ENCODE measurements around the gene MAPK10.

MAPK10 gene

DNA sequence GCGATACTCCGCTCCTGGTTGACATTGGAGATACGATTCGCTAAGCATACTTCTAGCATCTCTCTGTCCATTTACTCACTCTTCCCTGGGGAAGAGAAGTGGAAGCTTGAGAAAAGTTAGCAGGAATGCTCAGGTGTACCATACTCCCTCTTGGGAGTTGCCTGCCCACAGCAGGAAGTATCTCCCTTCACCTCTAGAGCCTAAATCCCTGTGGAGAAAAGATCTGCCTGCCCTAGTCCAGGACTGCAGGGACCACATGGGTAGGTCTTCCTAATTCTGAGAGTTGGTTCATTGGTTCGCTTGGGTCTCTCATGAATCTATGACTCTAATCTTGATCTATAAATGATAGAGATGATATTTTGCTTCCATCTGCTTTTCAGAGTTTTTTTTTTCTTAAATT lies 26.3 kb upstream of the MAPK10 start:
- TF ChIP-seq POU2F2 (IDR thresholded peaks at IDR 0.05; ENCODE audit: low read depth, low read length) (no peak), PAX5 (IDR thresholded peaks at IDR 0.05; ENCODE audit: insufficient read depth, low read length, severe bottlenecking) (no peak), POLR2A (IDR thresholded peaks at IDR 0.05; ENCODE audit: low read depth, low read length) (no peak), TAF1 (IDR thresholded peaks at IDR 0.05; ENCODE audit: low read depth, low read length) (no peak), POLR2AphosphoS5 (IDR thresholded peaks at IDR 0.05; ENCODE audit: low read depth, low read length) (no peak), SPI1 (IDR thresholded peaks at IDR 0.05; ENCODE audit: low read depth, low read length) (no peak)
- FAIRE-seq (no peak), DNase-seq (ENCODE audit: insufficient read length, low spot score) (no peak)

DNA sequence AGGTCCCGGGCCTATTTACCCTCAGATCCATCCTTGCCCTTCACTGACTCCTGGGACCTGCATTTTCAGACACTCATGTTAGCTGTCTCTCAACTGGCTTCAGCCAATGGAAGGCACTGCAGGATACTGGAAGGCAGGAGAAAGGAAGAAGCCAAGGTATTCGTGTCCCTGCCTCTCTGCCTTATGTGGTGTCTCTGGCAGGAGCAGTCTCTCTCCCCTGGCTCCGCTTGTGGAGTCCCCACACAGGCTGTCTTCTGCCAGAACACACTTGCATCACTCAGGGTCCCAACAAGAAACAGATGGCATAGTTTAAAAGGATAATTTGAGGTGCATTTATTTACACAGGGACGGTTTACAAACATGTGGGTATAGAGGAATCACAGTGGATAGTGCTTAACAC lies 21.6 kb upstream of the MAPK10 start:
- TF ChIP-seq TAF1 (IDR thresholded peaks at IDR 0.05; ENCODE audit: low read depth, low read length): no peak
- TF ChIP-seq POLR2AphosphoS5 (IDR thresholded peaks at IDR 0.05; ENCODE audit: low read depth, low read length): no peak
- TF ChIP-seq POU2F2 (IDR thresholded peaks at IDR 0.05; ENCODE audit: low read depth, low read length): no peak
- no peak for TF ChIP-seq PAX5 (IDR thresholded peaks at IDR 0.05; ENCODE audit: insufficient read depth, low read length, severe bottlenecking)
- no peak for TF ChIP-seq SPI1 (IDR thresholded peaks at IDR 0.05; ENCODE audit: low read depth, low read length)
- no peak for TF ChIP-seq POLR2A (IDR thresholded peaks at IDR 0.05; ENCODE audit: low read depth, low read length)
- no peak for DNase-seq (ENCODE audit: insufficient read length, low spot score)
- FAIRE-seq: no peak

DNA sequence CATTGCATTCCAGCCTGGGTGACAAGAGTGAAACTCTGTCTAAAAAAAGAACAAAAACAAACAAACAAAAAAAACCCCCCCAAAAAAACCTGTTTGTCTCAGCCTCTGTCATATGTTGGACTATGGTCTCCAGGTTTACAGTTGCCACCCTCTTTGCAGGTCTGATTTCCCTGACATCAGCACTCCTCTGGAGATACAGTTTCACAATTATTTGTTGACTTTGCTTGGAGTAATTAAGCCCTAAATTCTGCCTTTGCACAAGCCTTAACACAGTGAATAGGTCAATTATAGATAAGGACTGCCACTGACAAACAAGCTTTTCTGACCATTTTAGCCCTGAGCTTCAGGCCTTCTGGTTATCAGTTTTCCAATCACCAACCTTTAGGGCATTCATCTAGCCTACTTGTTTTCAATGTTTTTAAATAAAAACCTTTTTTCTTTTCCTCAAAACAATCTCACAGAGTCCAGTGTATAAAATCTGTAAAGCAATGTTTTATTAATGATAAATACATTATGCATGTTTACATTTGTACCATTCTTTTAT lies 20.4 kb upstream of the MAPK10 start:
- FAIRE-seq (no peak), DNase-seq (ENCODE audit: insufficient read length, low spot score) (no peak)
- TF ChIP-seq POLR2AphosphoS5 (IDR thresholded peaks at IDR 0.05; ENCODE audit: low read depth, low read length): no peak
- no peak for TF ChIP-seq PAX5 (IDR thresholded peaks at IDR 0.05; ENCODE audit: insufficient read depth, low read length, severe bottlenecking)
- no peak for TF ChIP-seq TAF1 (IDR thresholded peaks at IDR 0.05; ENCODE audit: low read depth, low read length)
- TF ChIP-seq POLR2A (IDR thresholded peaks at IDR 0.05; ENCODE audit: low read depth, low read length): no peak
- TF ChIP-seq POU2F2 (IDR thresholded peaks at IDR 0.05; ENCODE audit: low read depth, low read length): no peak
- TF ChIP-seq SPI1 (IDR thresholded peaks at IDR 0.05; ENCODE audit: low read depth, low read length): no peak

DNA sequence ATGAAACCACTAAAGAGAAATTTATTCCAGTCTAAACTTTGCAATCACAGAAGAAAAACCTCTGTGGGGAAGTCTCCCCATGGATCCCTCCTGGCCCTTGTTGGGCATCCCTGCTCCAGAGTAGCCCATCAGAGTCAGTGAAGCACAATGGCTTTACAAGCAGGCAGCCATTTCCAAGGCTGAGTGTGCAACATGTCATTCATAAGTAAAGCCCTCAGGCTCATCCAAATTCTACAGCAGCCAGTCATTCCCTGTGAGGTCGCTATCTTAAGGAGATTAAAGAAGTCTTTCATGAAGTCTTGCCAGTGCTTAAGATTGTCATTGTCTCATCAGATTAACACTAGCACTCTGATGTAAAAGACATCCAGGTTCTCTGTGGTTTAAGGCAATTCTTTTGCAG lies 17.0 kb upstream of the MAPK10 start:
- TF ChIP-seq PAX5 (IDR thresholded peaks at IDR 0.05; ENCODE audit: insufficient read depth, low read length, severe bottlenecking) (no peak), TAF1 (IDR thresholded peaks at IDR 0.05; ENCODE audit: low read depth, low read length) (no peak), POU2F2 (IDR thresholded peaks at IDR 0.05; ENCODE audit: low read depth, low read length) (no peak), POLR2A (IDR thresholded peaks at IDR 0.05; ENCODE audit: low read depth, low read length) (no peak), POLR2AphosphoS5 (IDR thresholded peaks at IDR 0.05; ENCODE audit: low read depth, low read length) (no peak), SPI1 (IDR thresholded peaks at IDR 0.05; ENCODE audit: low read depth, low read length) (no peak)
- no peak for DNase-seq (ENCODE audit: insufficient read length, low spot score)
- FAIRE-seq: no peak

GRCh38 chr4:86368433-86368832 lies 8.6 kb upstream of the MAPK10 start:
- DNase-seq (ENCODE audit: insufficient read length, low spot score): no peak
- FAIRE-seq: no peak

DNA sequence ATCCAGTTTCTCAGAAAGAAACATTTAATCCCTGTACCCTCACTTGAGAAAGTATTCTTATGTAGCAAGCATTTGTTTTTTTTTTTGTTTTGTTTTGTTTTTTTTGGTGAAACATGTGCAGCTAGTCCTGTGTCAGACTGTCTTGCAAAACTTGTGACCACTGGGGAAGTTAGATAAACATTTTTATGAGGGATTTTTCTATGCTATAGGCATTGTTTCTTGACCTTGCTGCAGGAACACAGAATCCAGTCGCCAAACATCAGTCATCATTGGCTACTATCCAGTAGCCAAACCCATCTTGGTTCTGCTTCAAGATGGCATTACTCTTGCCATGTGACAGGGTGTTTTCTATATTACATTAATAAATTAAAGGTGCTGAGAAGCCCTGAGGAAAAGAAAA lies 7.7 kb upstream of the MAPK10 start:
- no peak for TF ChIP-seq POU2F2 (IDR thresholded peaks at IDR 0.05; ENCODE audit: low read depth, low read length)
- no peak for TF ChIP-seq TAF1 (IDR thresholded peaks at IDR 0.05; ENCODE audit: low read depth, low read length)
- TF ChIP-seq PAX5 (IDR thresholded peaks at IDR 0.05; ENCODE audit: insufficient read depth, low read length, severe bottlenecking): no peak
- no peak for TF ChIP-seq POLR2A (IDR thresholded peaks at IDR 0.05; ENCODE audit: low read depth, low read length)
- no peak for TF ChIP-seq POLR2AphosphoS5 (IDR thresholded peaks at IDR 0.05; ENCODE audit: low read depth, low read length)
- TF ChIP-seq SPI1 (IDR thresholded peaks at IDR 0.05; ENCODE audit: low read depth, low read length): no peak
- FAIRE-seq: no peak
- DNase-seq (ENCODE audit: insufficient read length, low spot score): no peak

More at GRCh38 chr4:86368433-86368832, 8.6 kb upstream of the MAPK10 start:
- TF ChIP-seq TAF1 (IDR thresholded peaks at IDR 0.05; ENCODE audit: low read depth, low read length) (no peak), SPI1 (IDR thresholded peaks at IDR 0.05; ENCODE audit: low read depth, low read length) (no peak), POU2F2 (IDR thresholded peaks at IDR 0.05; ENCODE audit: low read depth, low read length) (no peak), POLR2A (IDR thresholded peaks at IDR 0.05; ENCODE audit: low read depth, low read length) (no peak), PAX5 (IDR thresholded peaks at IDR 0.05; ENCODE audit: insufficient read depth, low read length, severe bottlenecking) (no peak), POLR2AphosphoS5 (IDR thresholded peaks at IDR 0.05; ENCODE audit: low read depth, low read length) (no peak)

DNA sequence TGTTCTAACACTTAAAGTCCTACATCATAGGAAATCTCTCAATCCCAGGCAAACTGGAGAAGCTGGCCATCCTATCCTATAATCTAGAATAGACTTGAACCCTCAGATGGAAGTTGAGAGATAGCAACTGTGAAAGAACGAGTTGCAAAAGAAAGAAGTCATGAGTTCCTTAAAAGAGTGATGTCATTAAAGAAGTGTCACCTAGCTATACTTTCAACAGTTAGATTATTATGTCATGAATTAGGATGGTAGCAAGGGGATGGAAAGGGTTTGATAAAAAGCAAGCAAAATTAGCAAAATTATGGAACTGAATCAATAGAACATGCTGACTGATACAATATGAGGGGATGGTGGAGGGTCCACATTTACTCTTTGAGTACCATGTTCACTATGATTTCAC lies 7.1 kb upstream of the MAPK10 start:
- DNase-seq (ENCODE audit: insufficient read length, low spot score) (no peak), FAIRE-seq (no peak)
- TF ChIP-seq POLR2A (IDR thresholded peaks at IDR 0.05; ENCODE audit: low read depth, low read length) (no peak), TAF1 (IDR thresholded peaks at IDR 0.05; ENCODE audit: low read depth, low read length) (no peak), POU2F2 (IDR thresholded peaks at IDR 0.05; ENCODE audit: low read depth, low read length) (no peak), SPI1 (IDR thresholded peaks at IDR 0.05; ENCODE audit: low read depth, low read length) (no peak), PAX5 (IDR thresholded peaks at IDR 0.05; ENCODE audit: insufficient read depth, low read length, severe bottlenecking) (no peak), POLR2AphosphoS5 (IDR thresholded peaks at IDR 0.05; ENCODE audit: low read depth, low read length) (no peak)

- TF ChIP-seq POU2F2 (IDR thresholded peaks at IDR 0.05; ENCODE audit: low read depth, low read length): no peak
- no peak for TF ChIP-seq POLR2A (IDR thresholded peaks at IDR 0.05; ENCODE audit: low read depth, low read length)
- no peak for TF ChIP-seq POLR2AphosphoS5 (IDR thresholded peaks at IDR 0.05; ENCODE audit: low read depth, low read length)
- no peak for TF ChIP-seq SPI1 (IDR thresholded peaks at IDR 0.05; ENCODE audit: low read depth, low read length)
- TF ChIP-seq TAF1 (IDR thresholded peaks at IDR 0.05; ENCODE audit: low read depth, low read length): no peak
- no peak for TF ChIP-seq PAX5 (IDR thresholded peaks at IDR 0.05; ENCODE audit: insufficient read depth, low read length, severe bottlenecking)
- no peak for FAIRE-seq
- no peak for DNase-seq (ENCODE audit: insufficient read length, low spot score)
These were observed 2.7 kb upstream of the MAPK10 start for GRCh38 chr4:86362510-86362909.

DNA sequence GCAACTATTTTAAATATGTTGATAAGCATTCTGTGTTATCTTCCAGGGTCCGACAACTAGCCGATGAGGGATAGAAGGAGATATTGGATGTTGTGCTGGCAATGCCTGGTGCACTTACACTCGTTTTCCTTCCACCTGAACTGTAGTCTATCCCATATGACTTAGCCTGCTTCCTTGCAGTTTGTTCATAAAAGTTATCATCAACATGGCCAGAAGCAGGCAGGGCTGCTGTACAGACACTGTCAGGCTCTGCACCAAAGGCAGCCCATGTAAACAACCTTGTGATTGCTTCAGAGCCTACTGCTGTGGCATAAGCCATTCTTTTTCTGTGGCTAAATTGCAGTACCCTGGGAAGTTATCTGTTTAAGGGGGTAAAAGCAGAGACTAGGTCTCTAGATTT lies 1.6 kb downstream of the MAPK10 start:
- no peak for DNase-seq (ENCODE audit: insufficient read length, low spot score)
- FAIRE-seq: no peak

More for the DNA sequence above, 1.6 kb downstream of the MAPK10 start:
- TF ChIP-seq SPI1 (IDR thresholded peaks at IDR 0.05; ENCODE audit: low read depth, low read length) (no peak), TAF1 (IDR thresholded peaks at IDR 0.05; ENCODE audit: low read depth, low read length) (no peak), POU2F2 (IDR thresholded peaks at IDR 0.05; ENCODE audit: low read depth, low read length) (no peak), POLR2AphosphoS5 (IDR thresholded peaks at IDR 0.05; ENCODE audit: low read depth, low read length) (no peak), POLR2A (IDR thresholded peaks at IDR 0.05; ENCODE audit: low read depth, low read length) (no peak), PAX5 (IDR thresholded peaks at IDR 0.05; ENCODE audit: insufficient read depth, low read length, severe bottlenecking) (no peak)
